Liver (tissue), 9 donors: Measurements from ENCODE around the gene TMPRSS9. TPM values are rescaled to one million over a fixed set of nuclear protein-coding genes. Genes with fewer than 3 reads are reported as not detected.

Source experiments
- DNase-seq: peaks from one replicate; pipeline ENCODE4 v3.0.0-alpha.2; 2017; ENCODE audit warnings: low spot score
- H3K27ac ChIP-seq, 2 donors: one replicate each; pipeline ENCODE4 v1.7.0; 2013; ENCODE audit warnings: inconsistent platforms in 2 of 2, low read length in 2 of 2, control low read depth in 1 of 2, low read depth in 1 of 2, mild to moderate bottlenecking in 1 of 2
- H3K27me3 ChIP-seq, 4 donors: one replicate each; pipeline versions ENCODE4 v1.6.1 to v1.7.0; 2013; ENCODE audit warnings: low read length in 3 of 4, inconsistent platforms in 1 of 4, mild to moderate bottlenecking in 1 of 4, moderate library complexity in 1 of 4; ENCODE audit not compliant: control insufficient read depth in 4 of 4, insufficient read depth in 4 of 4
- H3K36me3 ChIP-seq, 4 donors: one replicate each; pipeline versions ENCODE4 v1.6.1 to v1.7.0; 2013; ENCODE audit warnings: low read length in 3 of 4, mild to moderate bottlenecking in 3 of 4, low read depth in 1 of 4, moderate library complexity in 1 of 4; ENCODE audit not compliant: control insufficient read depth in 4 of 4, insufficient read depth in 3 of 4
- H3K4me1 ChIP-seq, 4 donors: one replicate each; pipeline versions ENCODE4 v1.6.1 to v1.7.0; 2013; ENCODE audit warnings: low read length in 3 of 4, mild to moderate bottlenecking in 3 of 4, moderate library complexity in 1 of 4; ENCODE audit not compliant: control insufficient read depth in 4 of 4, insufficient read depth in 4 of 4
- H3K4me3 ChIP-seq, 3 donors: one replicate each; pipeline versions ENCODE4 v1.6.1 to v1.7.0; 2013; ENCODE audit warnings: low read length in 3 of 3, control low read depth in 1 of 3, low read depth in 1 of 3, mild to moderate bottlenecking in 1 of 3
- H3K9ac ChIP-seq, 2 donors: one replicate each; pipeline ENCODE4 v1.7.0; 2013; ENCODE audit warnings: low read length in 2 of 2, mild to moderate bottlenecking in 2 of 2, moderate library complexity in 2 of 2, control low read depth in 1 of 2, low read depth in 1 of 2
- H3K9me3 ChIP-seq, 4 donors: one replicate each; pipeline versions ENCODE4 v1.6.1 to v1.7.0; 2013; ENCODE audit warnings: low read length in 3 of 4; ENCODE audit not compliant: control insufficient read depth in 4 of 4
- EGR1 ChIP-seq, 2 donors: IDR thresholded peaks; 2 replicates each; pipeline ENCODE4 v1.6.1; 2016 to 2018; ENCODE audit warnings: antibody characterized with exemption in 2 of 2, low read depth in 2 of 2
- FOXA1 ChIP-seq: IDR thresholded peaks from 2 replicates; pipeline ENCODE4 v1.6.1; 2016; ENCODE audit warnings: antibody characterized with exemption
- FOXA2 ChIP-seq: IDR thresholded peaks from 2 replicates; pipeline ENCODE4 v1.6.1; 2016; ENCODE audit warnings: antibody characterized with exemption
- GABPA ChIP-seq, 2 donors: IDR thresholded peaks in 1 of 2; conservative IDR thresholded peaks in 1 of 2; 2 replicates each; pipeline ENCODE4 v1.6.1; 2016; ENCODE audit warnings: antibody characterized with exemption in 2 of 2, mild to moderate bottlenecking in 1 of 2, moderate library complexity in 1 of 2
- HNF4A ChIP-seq, 2 donors: conservative IDR thresholded peaks; 2 replicates each; pipeline ENCODE4 v1.6.1; 2016; ENCODE audit warnings: antibody characterized with exemption in 2 of 2, mild to moderate bottlenecking in 2 of 2
- HNF4G ChIP-seq: IDR thresholded peaks from 2 replicates; pipeline ENCODE4 v1.6.1; 2016; ENCODE audit warnings: antibody characterized with exemption
- JUND ChIP-seq, 2 donors: IDR thresholded peaks; 2 replicates each; pipeline ENCODE4 v1.6.1; 2016; ENCODE audit warnings: antibody characterized with exemption in 2 of 2
- NR2F2 ChIP-seq: IDR thresholded peaks from 2 replicates; pipeline ENCODE4 v1.6.1; 2016; ENCODE audit warnings: antibody characterized with exemption
- RAD21 ChIP-seq, 2 donors: IDR thresholded peaks; 2 replicates each; pipeline ENCODE4 v1.6.1; 2016; ENCODE audit warnings: antibody characterized with exemption in 2 of 2, mild to moderate bottlenecking in 2 of 2
- RXRA ChIP-seq, 2 donors: IDR thresholded peaks; 2 replicates each; pipeline ENCODE4 v1.6.1; 2017 to 2018; ENCODE audit warnings: antibody characterized with exemption in 2 of 2, mild to moderate bottlenecking in 1 of 2
- SP1 ChIP-seq: IDR thresholded peaks from 2 replicates; pipeline ENCODE4 v1.6.1; 2018; ENCODE audit warnings: antibody characterized with exemption, mild to moderate bottlenecking
- TAF1 ChIP-seq: conservative IDR thresholded peaks from 2 replicates; pipeline ENCODE4 v1.6.1; 2016; ENCODE audit warnings: antibody characterized with exemption, mild to moderate bottlenecking
- YY1 ChIP-seq: IDR thresholded peaks from 2 replicates; pipeline ENCODE4 v1.6.1; 2016; ENCODE audit warnings: antibody characterized with exemption, mild to moderate bottlenecking
- WGBS: extraction: QIAGEN DNeasy Blood & Tissue Kit; methylation state at CpG from one replicate; pipeline ENCODE4 v1.1.7; 2013; 5-methylcytosine and 5-hydroxymethylcytosine counted together
- polyA plus RNA-seq, 2 donors: library from polyadenylated mRNA; stranded (reverse) in 1 of 2; unstranded in 1 of 2; fragments of 200-250 nt in 1 of 2; fragments of >200 nt in 1 of 2; fragmentation: Nextera tagmentation in 1 of 2; extraction: Ambion mirVana in 1 of 2; gene quantifications; one replicate each; pipeline versions ENCODE4 v1.2.1 to v1.2.3, GENCODE V29; 2013 to 2015
- total RNA-seq, 2 donors: library from RNA; depleted of rRNA; stranded (reverse); fragments of >200 nt; gene quantifications; one replicate each; pipeline ENCODE4 v1.2.3, GENCODE V29; 2014
- TF ChIP-seq, protein P1 (sequence below): fragments of 150-350 bp; IDR thresholded peaks from 2 replicates; pipeline ENCODE4 v1.5.1; 2017; ENCODE audit warnings: improper control_type of control experiment, low read depth, low read length; ENCODE audit not compliant: missing input control
- TF ChIP-seq, protein P2 (sequence below): IDR thresholded peaks from 2 replicates; pipeline ENCODE4 v1.6.1; 2016; ENCODE audit warnings: antibody characterized with exemption
- TF ChIP-seq, protein P3 (sequence below): IDR thresholded peaks from 2 replicates; pipeline ENCODE4 v1.6.1; 2016; ENCODE audit warnings: antibody characterized with exemption
- TF ChIP-seq, protein P4 (sequence below): IDR thresholded peaks from 2 replicates; pipeline ENCODE4 v1.6.1; 2016; ENCODE audit warnings: antibody characterized with exemption
- TF ChIP-seq, protein P5 (sequence below): IDR thresholded peaks from 2 replicates; pipeline ENCODE4 v1.6.1; 2016; ENCODE audit warnings: antibody characterized with exemption, mild to moderate bottlenecking
- donor health status: healthy.
- donor health status: healthy.
- donor health status: healthy.
- donor health status: healthy.
- donor health status: healthy.

Gene TMPRSS9
- total and polyA plus RNA-seq, 4 donors, result 0.39 to 24.8 (median 1.5) TPM

DNA sequence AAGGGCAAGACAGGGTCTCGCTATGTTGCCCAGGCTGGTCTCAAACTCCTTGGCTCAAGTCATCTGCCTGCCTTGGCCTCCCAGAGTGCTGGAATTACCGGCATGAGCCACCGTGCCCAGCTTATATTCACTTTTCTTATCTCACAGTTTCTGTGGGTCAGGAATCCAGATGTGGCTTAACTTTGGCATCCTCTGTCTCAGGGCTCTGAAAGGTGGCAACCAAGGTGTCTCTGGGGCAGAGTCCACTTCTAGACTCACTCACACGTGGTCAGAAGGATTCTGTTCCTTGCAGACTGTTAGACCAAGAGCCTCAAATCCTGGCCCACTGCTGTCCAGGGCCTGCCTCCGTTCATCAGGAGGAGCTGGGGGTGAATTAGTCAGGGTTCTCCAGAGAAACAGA is 104.3 kb downstream of the TMPRSS9 start:
- no peak for DNase-seq
- Histone ChIP-seq H3K4me3 (no peak overlapping the region), H3K9ac (no peak overlapping the region), H3K27me3 (no peaks in the 10 kb centered on the region), H3K9me3 (no peaks in the 10 kb centered on the region), H3K36me3 (no peaks in the 10 kb centered on the region), H3K4me1 (peaks cover 4 to 15% (median 11%) of the 10 kb centered on the region in 4 donors), H3K27ac (no peak overlapping the region)
- TF ChIP-seq EGR1 (IDR thresholded peaks at IDR 0.05; ENCODE audit: low read depth in 2 of 2) (no peak), TAF1 (no peak)
- TF ChIP-seq, protein P1, sequence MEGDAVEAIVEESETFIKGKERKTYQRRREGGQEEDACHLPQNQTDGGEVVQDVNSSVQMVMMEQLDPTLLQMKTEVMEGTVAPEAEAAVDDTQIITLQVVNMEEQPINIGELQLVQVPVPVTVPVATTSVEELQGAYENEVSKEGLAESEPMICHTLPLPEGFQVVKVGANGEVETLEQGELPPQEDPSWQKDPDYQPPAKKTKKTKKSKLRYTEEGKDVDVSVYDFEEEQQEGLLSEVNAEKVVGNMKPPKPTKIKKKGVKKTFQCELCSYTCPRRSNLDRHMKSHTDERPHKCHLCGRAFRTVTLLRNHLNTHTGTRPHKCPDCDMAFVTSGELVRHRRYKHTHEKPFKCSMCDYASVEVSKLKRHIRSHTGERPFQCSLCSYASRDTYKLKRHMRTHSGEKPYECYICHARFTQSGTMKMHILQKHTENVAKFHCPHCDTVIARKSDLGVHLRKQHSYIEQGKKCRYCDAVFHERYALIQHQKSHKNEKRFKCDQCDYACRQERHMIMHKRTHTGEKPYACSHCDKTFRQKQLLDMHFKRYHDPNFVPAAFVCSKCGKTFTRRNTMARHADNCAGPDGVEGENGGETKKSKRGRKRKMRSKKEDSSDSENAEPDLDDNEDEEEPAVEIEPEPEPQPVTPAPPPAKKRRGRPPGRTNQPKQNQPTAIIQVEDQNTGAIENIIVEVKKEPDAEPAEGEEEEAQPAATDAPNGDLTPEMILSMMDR, result no peak
- TF ChIP-seq, protein P2, sequence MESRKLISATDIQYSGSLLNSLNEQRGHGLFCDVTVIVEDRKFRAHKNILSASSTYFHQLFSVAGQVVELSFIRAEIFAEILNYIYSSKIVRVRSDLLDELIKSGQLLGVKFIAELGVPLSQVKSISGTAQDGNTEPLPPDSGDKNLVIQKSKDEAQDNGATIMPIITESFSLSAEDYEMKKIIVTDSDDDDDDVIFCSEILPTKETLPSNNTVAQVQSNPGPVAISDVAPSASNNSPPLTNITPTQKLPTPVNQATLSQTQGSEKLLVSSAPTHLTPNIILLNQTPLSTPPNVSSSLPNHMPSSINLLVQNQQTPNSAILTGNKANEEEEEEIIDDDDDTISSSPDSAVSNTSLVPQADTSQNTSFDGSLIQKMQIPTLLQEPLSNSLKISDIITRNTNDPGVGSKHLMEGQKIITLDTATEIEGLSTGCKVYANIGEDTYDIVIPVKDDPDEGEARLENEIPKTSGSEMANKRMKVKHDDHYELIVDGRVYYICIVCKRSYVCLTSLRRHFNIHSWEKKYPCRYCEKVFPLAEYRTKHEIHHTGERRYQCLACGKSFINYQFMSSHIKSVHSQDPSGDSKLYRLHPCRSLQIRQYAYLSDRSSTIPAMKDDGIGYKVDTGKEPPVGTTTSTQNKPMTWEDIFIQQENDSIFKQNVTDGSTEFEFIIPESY, result no peak
- WGBS, result 76% methylated on average over 5 of the region's 5 CpGs

DNA sequence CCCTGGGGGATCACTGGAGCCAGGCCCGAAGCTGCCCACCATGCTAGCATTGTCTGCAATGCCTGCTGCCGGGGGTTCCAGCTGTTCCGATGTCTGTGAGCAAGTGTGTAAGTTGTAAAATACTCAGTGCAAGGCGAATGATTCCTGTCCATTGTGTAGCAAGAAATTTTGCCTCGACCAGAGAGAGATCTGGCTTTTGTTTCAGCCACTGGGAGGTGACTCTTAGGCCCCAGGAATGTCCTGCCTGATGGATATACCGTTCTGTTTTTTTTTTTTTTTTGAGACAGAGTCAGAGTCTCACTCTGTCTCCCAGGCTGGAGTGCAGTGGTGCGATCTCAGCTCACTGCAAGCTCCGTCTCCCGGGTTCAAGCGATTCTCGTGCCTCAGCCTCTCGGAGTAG is 108.5 kb downstream of the TMPRSS9 start:
- 85% methylated on average over 12 of the region's 12 CpGs for WGBS
- Histone ChIP-seq H3K4me3 (no peak overlapping the region), H3K4me1 (no peaks in the 10 kb centered on the region), H3K9ac (no peak overlapping the region), H3K27me3 (no peaks in the 10 kb centered on the region), H3K27ac (no peak overlapping the region), H3K36me3 (no peaks in the 10 kb centered on the region), H3K9me3 (no peaks in the 10 kb centered on the region)
- TF ChIP-seq HNF4A (conservative IDR thresholded peaks at IDR 0.05), result no peak
- no peak for TF ChIP-seq TAF1
- no peak for TF ChIP-seq NR2F2
- TF ChIP-seq RXRA (IDR thresholded peaks at IDR 0.05), result no peak
- TF ChIP-seq, protein P2, result no peak
- TF ChIP-seq, protein P3, sequence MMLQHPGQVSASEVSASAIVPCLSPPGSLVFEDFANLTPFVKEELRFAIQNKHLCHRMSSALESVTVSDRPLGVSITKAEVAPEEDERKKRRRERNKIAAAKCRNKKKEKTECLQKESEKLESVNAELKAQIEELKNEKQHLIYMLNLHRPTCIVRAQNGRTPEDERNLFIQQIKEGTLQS, result no peak
- TF ChIP-seq FOXA1, result no peak
- TF ChIP-seq YY1, result no peak
- no peak for TF ChIP-seq SP1
- TF ChIP-seq EGR1 (IDR thresholded peaks at IDR 0.05; ENCODE audit: low read depth in 2 of 2), result no peak
- TF ChIP-seq HNF4G, result no peak
- TF ChIP-seq, protein P4, sequence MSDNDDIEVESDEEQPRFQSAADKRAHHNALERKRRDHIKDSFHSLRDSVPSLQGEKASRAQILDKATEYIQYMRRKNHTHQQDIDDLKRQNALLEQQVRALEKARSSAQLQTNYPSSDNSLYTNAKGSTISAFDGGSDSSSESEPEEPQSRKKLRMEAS, result no peak
- TF ChIP-seq RAD21 (IDR thresholded peaks at IDR 0.05), result no peak
- no peak for TF ChIP-seq FOXA2
- no peak for TF ChIP-seq GABPA (IDR thresholded peaks at IDR 0.05 in 1 of 2, conservative IDR thresholded peaks at IDR 0.05 in 1 of 2)
- TF ChIP-seq JUND (IDR thresholded peaks at IDR 0.05), result no peak
- TF ChIP-seq, protein P5, sequence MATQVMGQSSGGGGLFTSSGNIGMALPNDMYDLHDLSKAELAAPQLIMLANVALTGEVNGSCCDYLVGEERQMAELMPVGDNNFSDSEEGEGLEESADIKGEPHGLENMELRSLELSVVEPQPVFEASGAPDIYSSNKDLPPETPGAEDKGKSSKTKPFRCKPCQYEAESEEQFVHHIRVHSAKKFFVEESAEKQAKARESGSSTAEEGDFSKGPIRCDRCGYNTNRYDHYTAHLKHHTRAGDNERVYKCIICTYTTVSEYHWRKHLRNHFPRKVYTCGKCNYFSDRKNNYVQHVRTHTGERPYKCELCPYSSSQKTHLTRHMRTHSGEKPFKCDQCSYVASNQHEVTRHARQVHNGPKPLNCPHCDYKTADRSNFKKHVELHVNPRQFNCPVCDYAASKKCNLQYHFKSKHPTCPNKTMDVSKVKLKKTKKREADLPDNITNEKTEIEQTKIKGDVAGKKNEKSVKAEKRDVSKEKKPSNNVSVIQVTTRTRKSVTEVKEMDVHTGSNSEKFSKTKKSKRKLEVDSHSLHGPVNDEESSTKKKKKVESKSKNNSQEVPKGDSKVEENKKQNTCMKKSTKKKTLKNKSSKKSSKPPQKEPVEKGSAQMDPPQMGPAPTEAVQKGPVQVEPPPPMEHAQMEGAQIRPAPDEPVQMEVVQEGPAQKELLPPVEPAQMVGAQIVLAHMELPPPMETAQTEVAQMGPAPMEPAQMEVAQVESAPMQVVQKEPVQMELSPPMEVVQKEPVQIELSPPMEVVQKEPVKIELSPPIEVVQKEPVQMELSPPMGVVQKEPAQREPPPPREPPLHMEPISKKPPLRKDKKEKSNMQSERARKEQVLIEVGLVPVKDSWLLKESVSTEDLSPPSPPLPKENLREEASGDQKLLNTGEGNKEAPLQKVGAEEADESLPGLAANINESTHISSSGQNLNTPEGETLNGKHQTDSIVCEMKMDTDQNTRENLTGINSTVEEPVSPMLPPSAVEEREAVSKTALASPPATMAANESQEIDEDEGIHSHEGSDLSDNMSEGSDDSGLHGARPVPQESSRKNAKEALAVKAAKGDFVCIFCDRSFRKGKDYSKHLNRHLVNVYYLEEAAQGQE, result no peak
- no peak for DNase-seq
